Retinal pigment epithelial cell (primary cell): ENCODE measurements around the gene RALGPS2.

Experiments used
- DNase-seq: peaks from one replicate; pipeline ENCODE4 v3.0.0-alpha.2; 2010; ENCODE audit warnings: low read depth
- H3K4me3 ChIP-seq: 2 replicates; pipeline ENCODE4 v1.5.1; 2011; ENCODE audit warnings: mild to moderate bottlenecking, low read length, control low read depth, moderate library complexity
- CTCF ChIP-seq: conservative IDR thresholded peaks from 2 replicates; pipeline ENCODE4 v1.5.1; 2011; ENCODE audit warnings: low read depth, low read length, control low read depth, inconsistent platforms

RALGPS2 gene

GRCh38 chr1:178953538-178954324, 228.7 kb downstream of the RALGPS2 start:
- no peak for DNase-seq
- no peak overlapping the region for H3K4me3 ChIP-seq
- no peak for TF ChIP-seq CTCF

DNA sequence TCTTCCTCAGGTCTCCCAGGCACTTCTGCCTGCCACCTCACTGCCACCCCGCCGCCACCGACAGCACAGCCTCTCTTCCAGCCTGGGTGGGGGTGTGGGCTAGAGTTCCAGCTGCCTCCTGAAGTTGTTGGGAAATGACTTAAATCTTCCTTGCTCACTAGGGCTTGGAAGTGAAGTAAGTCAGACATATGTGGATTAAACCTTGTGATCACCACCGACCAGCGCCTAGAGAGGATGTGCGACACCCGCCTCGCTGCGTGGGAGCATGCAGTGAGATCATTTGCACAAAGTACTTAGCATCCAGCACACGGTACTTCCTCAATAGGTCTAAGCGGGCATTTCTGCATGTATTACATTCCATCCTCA, 229.3 kb downstream of the RALGPS2 start:
- DNase-seq, result no peak
- no peak for TF ChIP-seq CTCF
- H3K4me3 ChIP-seq, result no peak overlapping the region

DNA sequence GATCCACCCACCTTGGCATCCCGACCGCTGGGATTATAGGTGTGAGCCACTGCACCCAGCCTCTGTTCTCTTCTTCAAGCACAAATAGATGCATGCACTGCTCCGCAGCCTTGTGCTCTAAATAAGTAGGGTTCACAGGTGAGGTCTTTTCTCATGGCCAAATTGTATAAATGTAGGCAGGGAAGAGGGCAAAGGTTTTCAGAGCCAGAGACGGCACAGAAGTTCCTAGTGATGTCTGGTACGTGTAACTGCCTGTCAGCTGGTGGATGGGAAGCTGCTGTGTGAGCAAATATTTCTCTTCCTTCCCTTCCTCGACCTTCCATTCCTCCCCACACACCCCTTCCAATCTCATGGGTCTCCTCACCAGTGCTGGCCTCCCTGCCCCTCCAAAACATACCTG, 229.9 kb downstream of the RALGPS2 start:
- TF ChIP-seq CTCF, result no peak
- no peak for DNase-seq
- no peak overlapping the region for H3K4me3 ChIP-seq

- TF ChIP-seq CTCF, result no peak
- H3K4me3 ChIP-seq, result no peak overlapping the region
- no peak for DNase-seq
Measured at GRCh38 chr1:178955391-178955954, 230.4 kb downstream of the RALGPS2 start.

DNA sequence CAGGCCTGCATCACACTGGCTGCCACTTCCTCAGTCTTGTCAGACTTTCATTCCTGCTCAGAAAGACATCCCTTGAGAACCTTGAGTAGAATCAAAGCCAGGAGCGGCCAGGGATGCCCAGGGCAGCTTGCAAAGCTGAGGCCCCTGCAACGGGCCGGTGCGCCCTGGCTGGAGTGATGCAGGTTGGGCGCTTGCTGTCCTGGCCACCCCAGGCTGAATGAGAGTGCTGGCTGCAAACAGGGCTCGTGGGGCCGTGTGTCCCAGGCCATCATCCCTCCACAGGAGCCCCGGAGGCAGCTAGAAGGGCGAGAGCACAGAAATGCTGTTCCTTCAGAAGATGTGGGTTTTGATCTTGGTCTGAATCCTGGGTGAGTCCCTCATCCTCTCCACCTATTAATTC, 233.4 kb downstream of the RALGPS2 start:
- DNase-seq, result no peak
- no peak overlapping the region for H3K4me3 ChIP-seq
- TF ChIP-seq CTCF, result no peak

DNA sequence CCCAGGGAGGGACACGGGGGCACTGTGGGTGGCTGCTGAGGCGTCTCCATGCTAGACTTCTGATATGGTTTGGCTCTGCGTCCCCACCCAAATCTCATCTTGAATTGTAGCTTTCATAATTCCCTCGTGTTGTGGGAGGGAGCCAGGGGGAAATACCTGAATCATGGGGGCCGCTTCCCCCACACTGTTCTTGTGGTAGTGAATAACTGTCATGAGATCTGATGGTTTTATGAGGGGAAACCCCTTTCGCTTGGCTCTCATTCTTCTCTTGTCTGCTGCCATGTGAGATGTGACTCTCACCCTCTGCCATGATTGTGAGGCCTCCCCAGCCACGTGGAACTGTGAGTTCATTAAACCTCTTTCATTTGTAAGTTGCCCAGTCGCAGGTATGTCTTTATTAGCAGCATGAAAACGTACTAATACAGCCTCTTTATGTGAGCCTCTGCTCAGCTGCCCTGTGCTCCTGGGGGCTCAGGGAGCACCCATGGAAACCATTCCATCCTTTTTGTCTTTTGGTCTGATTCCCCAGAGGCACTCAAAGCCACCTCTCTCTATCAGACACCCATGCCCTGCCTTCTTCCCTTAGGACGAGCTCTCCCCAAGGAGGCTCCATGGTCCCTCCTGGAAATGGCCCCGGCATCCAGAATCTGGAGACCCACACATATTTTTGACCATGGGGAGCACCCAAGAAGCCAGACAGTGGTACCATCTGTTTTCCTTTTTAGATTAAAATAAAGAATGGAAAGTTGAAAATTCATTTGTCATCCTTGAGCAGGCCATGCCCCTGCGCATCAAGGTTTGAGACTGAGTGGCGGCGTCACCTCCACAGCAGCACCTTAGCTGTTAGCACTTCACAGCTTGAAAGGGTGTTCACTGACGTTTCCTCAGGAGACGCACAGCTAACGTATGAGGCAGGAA, 234.8 kb downstream of the RALGPS2 start:
- TF ChIP-seq CTCF, result no peak
- H3K4me3 ChIP-seq, result no peak overlapping the region

More for the DNA sequence above, 234.8 kb downstream of the RALGPS2 start:
- DNase-seq, result no peak
